Keratinocyte (primary cell): ENCODE data around the gene DHX57. TPM values are rescaled to one million over a fixed set of nuclear protein-coding genes. Genes with fewer than 3 reads are reported as not detected.
A peak's percentile ranks its signal among the peaks of the same experiment; 100 is the strongest.

Experiments used
- DNase-seq: peaks from one replicate; pipeline ENCODE4 v3.0.0-alpha.2; 2011; ENCODE audit warnings: low read depth, missing footprints, low spot score
- FAIRE-seq: peaks from 2 replicates; lab custom pipeline; 2011; peaks lifted over from hg19 to GRCh38; lab: Jason Lieb, UNC
- H2AFZ ChIP-seq: 2 replicates; pipeline ENCODE4 v1.6.0; 2012; ENCODE audit warnings: low read length, control low read depth, inconsistent platforms; ENCODE audit not compliant: control insufficient read depth
- H3K27ac ChIP-seq: 2 replicates; pipeline ENCODE4 v1.5.1; 2011; ENCODE audit warnings: low read length; ENCODE audit not compliant: control insufficient read depth, insufficient read depth
- H3K27me3 ChIP-seq: 3 replicates; pipeline ENCODE4 v1.6.0; 2011; ENCODE audit warnings: low read length; ENCODE audit not compliant: control insufficient read depth, insufficient read depth; ENCODE audit errors: extremely low read depth
- H3K36me3 ChIP-seq, 2 experiments: 2 replicates in 1 of 2; 3 replicates in 1 of 2; pipeline ENCODE4 v1.5.1; 2011; ENCODE audit warnings: low read length in 2 of 2, mild to moderate bottlenecking in 1 of 2; ENCODE audit not compliant: control insufficient read depth in 2 of 2, insufficient read depth in 2 of 2; ENCODE audit errors: extremely low read depth in 1 of 2
- H3K4me1 ChIP-seq: 3 replicates; pipeline ENCODE4 v1.5.1; 2011; ENCODE audit warnings: low read length; ENCODE audit not compliant: control insufficient read depth, insufficient read depth; ENCODE audit errors: extremely low read depth
- H3K4me2 ChIP-seq: 3 replicates; pipeline ENCODE4 v1.6.0; 2011; ENCODE audit warnings: low read depth, low read length; ENCODE audit not compliant: control insufficient read depth, insufficient read depth; ENCODE audit errors: extremely low read depth
- H3K4me3 ChIP-seq, 3 experiments: fragments of 200-600 bp in 1 of 3; sonication (generic) in 1 of 3; 2 replicates in 2 of 3; 3 replicates in 1 of 3; pipeline ENCODE4 v1.5.1; 2011 to 2016; ENCODE audit warnings: low read length in 3 of 3, mild to moderate bottlenecking in 3 of 3, control low read depth in 2 of 3, inconsistent platforms in 1 of 3, low read depth in 1 of 3, mixed read lengths in 1 of 3, mixed run types in 1 of 3, moderate library complexity in 1 of 3; ENCODE audit not compliant: control insufficient read depth in 2 of 3, insufficient read depth in 2 of 3; ENCODE audit errors: extremely low read depth in 1 of 3
- H3K79me2 ChIP-seq: 2 replicates; pipeline ENCODE4 v1.6.0; 2012; ENCODE audit warnings: low read length; ENCODE audit not compliant: control insufficient read depth, insufficient read depth
- H3K9ac ChIP-seq: 3 replicates; pipeline ENCODE4 v1.6.0; 2011; ENCODE audit warnings: low read length; ENCODE audit not compliant: control insufficient read depth, insufficient read depth; ENCODE audit errors: extremely low read depth
- H3K9me1 ChIP-seq: 3 replicates; pipeline ENCODE4 v1.6.0; 2011; ENCODE audit warnings: low read length; ENCODE audit not compliant: control insufficient read depth, insufficient read depth; ENCODE audit errors: extremely low read depth
- H3K9me3 ChIP-seq: 2 replicates; pipeline ENCODE4 v1.5.1; 2012; ENCODE audit warnings: low read depth, low read length; ENCODE audit not compliant: control insufficient read depth
- H4K20me1 ChIP-seq: 3 replicates; pipeline ENCODE4 v1.6.0; 2011; ENCODE audit warnings: low read length; ENCODE audit not compliant: control insufficient read depth, insufficient read depth; ENCODE audit errors: extremely low read depth
- CTCF ChIP-seq, 3 experiments: IDR thresholded peaks in 1 of 3; conservative IDR thresholded peaks in 1 of 3; optimal IDR thresholded peaks in 1 of 3; 2 replicates in 2 of 3; 3 replicates in 1 of 3; pipeline versions ENCODE3 to v1.5.1; 2011; ENCODE audit warnings: low read length in 3 of 3, mild to moderate bottlenecking in 3 of 3, moderate library complexity in 2 of 3, control low read depth in 1 of 3, inconsistent platforms in 1 of 3; ENCODE audit not compliant: insufficient read depth in 2 of 3; ENCODE audit errors: extremely low read depth in 1 of 3
- EZH2 ChIP-seq: IDR thresholded peaks from one replicate; pipeline ENCODE4 v1.6.1; 2012; ENCODE audit warnings: inconsistent platforms, mild to moderate bottlenecking, low read length, moderate library complexity
- dilution Hi-C: fragments of 300-500 bp; cut with MboI; formaldehyde crosslinking; loops from one replicate; pipeline ENCODE4 v1.7.0; 2020; ENCODE audit warnings: low sequenced_read_pairs; ENCODE audit not compliant: extremely low pct_ligation_motif_present
- polyA plus RNA-seq, 5 experiments: library from polyadenylated mRNA; depleted of rRNA in 3 of 5; stranded (reverse) in 3 of 5; stranded (forward) in 1 of 5; unstranded in 1 of 5; fragments of >200 nt; gene quantifications; 1 replicate in 1 of 5; 2 replicates in 3 of 5; 3 replicates in 1 of 5; pipeline versions ENCODE4 v1.2.1 to v1.2.3, GENCODE V29; 2011 to 2012; ENCODE audit warnings: missing spikeins in 2 of 5, low read depth in 1 of 5, low replicate concordance in 1 of 5

The DHX57 gene
- polyA plus RNA-seq, 1 donor (not counting 4 experiments of a cell fraction or from before 2014, with no cell fraction given): 19.0 TPM

- H3K9me1 ChIP-seq: no peaks in the 10 kb centered on the region
- DNase-seq (peak; percentile 92), FAIRE-seq (peak; percentile 83)
- no peak for TF ChIP-seq CTCF (optimal IDR thresholded peaks at IDR 0.05 in 1 of 3, IDR thresholded peaks at IDR 0.05 in 1 of 3, conservative IDR thresholded peaks at IDR 0.05 in 1 of 3; ENCODE audit: extremely low read depth in 1 of 3, insufficient read depth in 2 of 3, low read length in 3 of 3)
- no peak for TF ChIP-seq EZH2
- H3K4me2 ChIP-seq: peak within 1 kb of the TSS; percentile 98
- H3K4me1 ChIP-seq: peaks cover 30% of the 10 kb centered on the region
- dilution Hi-C loops: no loop called here
- no peaks in the 10 kb centered on the region for H3K9me3 ChIP-seq
- no peaks in the 10 kb centered on the region for H3K27me3 ChIP-seq
- peak within 1 kb of the TSS; percentile 99 for H3K27ac ChIP-seq
- peak within 1 kb of the TSS; percentile 99 for H2AFZ ChIP-seq
- H3K79me2 ChIP-seq: peaks cover 51% of the 10 kb centered on the region
- peak within 1 kb of the TSS; percentile 100 for H3K9ac ChIP-seq
- peaks cover 31% of the 10 kb centered on the region for H4K20me1 ChIP-seq
- peaks cover 17 to 37% of the 10 kb centered on the region in 2 experiments for H3K36me3 ChIP-seq
- peak within 1 kb of the TSS; percentile 80 to 98 (median 83) for H3K4me3 ChIP-seq
These were observed 124.7 kb downstream of the DHX57 start, which contains the start of gene SRSF7 for GRCh38 chr2:38750891-38751595. TSS of gene SRSF7 (minus strand) at chr2:38751361. CDS start at chr2:38751256, 105 bp downstream.

GRCh38 chr2:38750011-38750890, 125.5 kb downstream of the DHX57 start:
- dilution Hi-C loops: no loop called here
- Histone ChIP-seq H4K20me1 (peaks cover 31% of the 10 kb centered on the region), H3K4me3 (peak overlapping the region; percentile 80 to 98 (median 83)), H3K4me2 (peak overlapping the region; percentile 74), H3K27ac (peak overlapping the region; percentile 99), H3K27me3 (no peaks in the 10 kb centered on the region), H2AFZ (peak overlapping the region; percentile 60), H3K79me2 (peaks cover 59% of the 10 kb centered on the region), H3K36me3 (peaks cover 19 to 44% of the 10 kb centered on the region in 2 experiments), H3K9ac (peak overlapping the region; percentile 100), H3K4me1 (peaks cover 30% of the 10 kb centered on the region), H3K9me1 (no peaks in the 10 kb centered on the region), H3K9me3 (no peaks in the 10 kb centered on the region)
- FAIRE-seq (no peak), DNase-seq (no peak)
- no peak for TF ChIP-seq CTCF (optimal IDR thresholded peaks at IDR 0.05 in 1 of 3, IDR thresholded peaks at IDR 0.05 in 1 of 3, conservative IDR thresholded peaks at IDR 0.05 in 1 of 3; ENCODE audit: extremely low read depth in 1 of 3, insufficient read depth in 2 of 3, low read length in 3 of 3)
- TF ChIP-seq EZH2: no peak
